Measurements from ENCODE around the gene MAX.

DNA sequence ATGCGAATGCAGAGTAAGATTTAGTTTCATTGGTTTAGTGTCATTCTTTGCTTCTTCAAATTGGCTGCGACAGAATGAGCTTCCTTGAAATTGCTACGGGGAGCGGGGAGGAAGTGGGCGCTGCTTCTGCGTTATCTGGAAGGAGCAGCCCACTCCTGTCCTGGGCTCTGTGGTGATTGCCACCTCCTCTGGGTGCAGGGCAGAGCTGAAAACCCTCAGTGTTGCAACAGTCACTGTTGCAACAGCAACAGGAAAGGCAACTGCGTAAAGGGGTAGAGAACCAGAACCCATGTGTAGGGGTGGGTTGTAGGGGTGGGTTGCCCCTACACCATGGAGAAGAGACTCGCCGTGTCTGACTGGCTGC, 57.7 kb downstream of the MAX start:
- TF ChIP-seq CTCF (conservative IDR thresholded peaks at IDR 0.05 in 1 of 2, IDR thresholded peaks at IDR 0.05 in 1 of 2; ENCODE audit: low read depth in 1 of 2, low read length in 2 of 2) (no peak), EZH2 (IDR thresholded peaks at IDR 0.05; ENCODE audit: low read length, missing control alignments) (no peak)

Data from fibroblast of lung (primary cell).